GM18873 (cell line): Measurements from ENCODE around the gene ABCC1.
"Not testable (repeated sequence)": the region's sequence is repeated elsewhere in the genome, so short reads cannot be mapped to it uniquely, and the experiment has no call there.

Source experiments
- ATAC-seq: cut with Tn5 transposase; IDR thresholded peaks from one replicate; pipeline ENCODE4 v1.9.1; 2021; ENCODE audit warnings: mild to moderate bottlenecking, moderate library complexity, moderate number of reproducible peaks; ENCODE audit not compliant: unreplicated experiment, low FRiP score

The ABCC1 gene

DNA sequence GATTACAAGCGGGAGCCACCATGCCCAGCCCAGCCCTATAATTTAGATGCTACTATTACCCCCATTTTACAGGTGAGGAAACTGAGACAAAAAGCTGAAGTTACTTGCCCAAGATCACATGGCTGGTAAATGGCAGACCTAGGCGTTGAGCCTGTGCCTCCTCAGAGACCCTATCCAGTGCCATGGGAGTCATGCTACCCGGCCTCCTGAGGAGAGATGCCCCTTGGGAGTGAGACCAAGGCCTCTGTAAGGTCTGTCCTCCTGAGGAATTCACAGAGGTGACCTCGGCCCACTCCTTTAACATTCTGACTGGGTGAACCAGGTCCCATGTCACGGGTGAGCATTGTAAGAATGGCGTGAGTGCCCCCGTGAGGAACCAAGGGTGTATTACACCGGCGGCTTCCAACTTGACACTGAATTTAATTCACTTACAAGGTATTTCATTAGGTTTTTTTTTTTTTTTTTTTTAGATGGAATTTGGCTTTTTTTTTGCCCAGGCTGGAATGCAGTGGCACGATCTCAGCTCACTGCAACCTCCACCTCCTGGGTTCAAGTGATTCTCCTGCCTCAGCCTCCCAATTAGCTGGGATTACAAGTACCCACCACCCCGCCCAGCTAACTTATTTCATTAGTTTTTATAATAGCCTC, 178.2 kb downstream of the ABCC1 start:
- no peak for ATAC-seq

GRCh38 chr16:16131204-16131603, 181.8 kb downstream of the ABCC1 start:
- ATAC-seq: no peak

DNA sequence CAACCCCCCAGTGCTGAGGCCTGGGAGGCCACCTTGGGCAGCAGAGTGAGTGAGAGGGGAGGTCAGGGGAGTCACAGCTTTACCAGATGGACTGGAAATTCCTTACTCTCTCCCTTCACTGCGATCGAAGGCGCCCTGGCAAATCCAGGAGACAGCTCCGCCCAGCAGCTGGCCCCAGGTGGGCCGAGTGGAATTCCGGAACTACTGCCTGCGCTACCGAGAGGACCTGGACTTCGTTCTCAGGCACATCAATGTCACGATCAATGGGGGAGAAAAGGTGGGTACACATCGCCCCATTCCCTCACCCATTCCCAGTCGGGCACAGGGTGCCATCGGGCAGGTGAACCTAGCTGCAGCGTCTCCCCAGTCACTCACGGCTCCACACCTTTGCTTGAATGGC, 182.2 kb downstream of the ABCC1 start:
- no peak for ATAC-seq

DNA sequence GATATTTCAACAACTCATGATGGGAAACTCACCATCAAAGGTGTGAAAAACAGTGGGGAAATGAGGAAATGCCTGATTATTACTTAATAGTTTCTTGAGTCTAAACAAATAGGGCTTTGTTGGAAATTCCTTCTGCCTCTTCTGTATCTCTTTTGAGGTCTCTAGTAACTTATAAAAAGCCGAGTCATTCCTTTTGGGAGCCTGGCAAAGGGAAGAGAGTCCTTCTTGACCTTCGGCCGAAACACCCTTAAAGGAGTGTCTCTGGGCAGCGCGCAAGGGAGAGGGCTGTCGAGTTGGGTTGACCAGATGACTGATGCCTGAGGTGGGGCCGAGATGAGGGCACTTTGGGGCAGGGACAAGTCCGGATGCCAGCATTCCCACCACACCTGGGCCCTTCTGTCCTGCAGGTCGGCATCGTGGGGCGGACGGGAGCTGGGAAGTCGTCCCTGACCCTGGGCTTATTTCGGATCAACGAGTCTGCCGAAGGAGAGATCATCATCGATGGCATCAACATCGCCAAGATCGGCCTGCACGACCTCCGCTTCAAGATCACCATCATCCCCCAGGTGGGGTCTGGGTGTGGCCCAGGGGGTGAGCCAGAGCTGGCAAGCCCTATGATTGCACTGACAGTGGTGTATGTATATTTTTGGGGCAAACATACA, 184.7 kb downstream of the ABCC1 start:
- ATAC-seq: no peak

- ATAC-seq: no peak
These were observed 187.2 kb downstream of the ABCC1 start for GRCh38 chr16:16136588-16136987.

- ATAC-seq: no peak
These were observed 187.7 kb downstream of the ABCC1 start for GRCh38 chr16:16137110-16137509.

- ATAC-seq: no peak
These were observed 188.7 kb downstream of the ABCC1 start for GRCh38 chr16:16138034-16138635.

- no peak for ATAC-seq
These were observed 189.6 kb downstream of the ABCC1 start for GRCh38 chr16:16139061-16139460.

GRCh38 chr16:16139806-16140205, 190.4 kb downstream of the ABCC1 start:
- ATAC-seq: no peak

- no peak for ATAC-seq
These were observed 191.1 kb downstream of the ABCC1 start for GRCh38 chr16:16140537-16140936.

DNA sequence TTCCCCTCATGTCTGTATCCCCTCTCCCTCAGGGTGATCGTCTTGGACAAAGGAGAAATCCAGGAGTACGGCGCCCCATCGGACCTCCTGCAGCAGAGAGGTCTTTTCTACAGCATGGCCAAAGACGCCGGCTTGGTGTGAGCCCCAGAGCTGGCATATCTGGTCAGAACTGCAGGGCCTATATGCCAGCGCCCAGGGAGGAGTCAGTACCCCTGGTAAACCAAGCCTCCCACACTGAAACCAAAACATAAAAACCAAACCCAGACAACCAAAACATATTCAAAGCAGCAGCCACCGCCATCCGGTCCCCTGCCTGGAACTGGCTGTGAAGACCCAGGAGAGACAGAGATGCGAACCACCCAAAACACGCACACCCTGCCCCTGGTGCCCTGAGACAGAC, 191.7 kb downstream of the ABCC1 start:
- ATAC-seq: no peak

- ATAC-seq: no peak
These were observed 192.5 kb downstream of the ABCC1 start for GRCh38 chr16:16141784-16142396.

DNA sequence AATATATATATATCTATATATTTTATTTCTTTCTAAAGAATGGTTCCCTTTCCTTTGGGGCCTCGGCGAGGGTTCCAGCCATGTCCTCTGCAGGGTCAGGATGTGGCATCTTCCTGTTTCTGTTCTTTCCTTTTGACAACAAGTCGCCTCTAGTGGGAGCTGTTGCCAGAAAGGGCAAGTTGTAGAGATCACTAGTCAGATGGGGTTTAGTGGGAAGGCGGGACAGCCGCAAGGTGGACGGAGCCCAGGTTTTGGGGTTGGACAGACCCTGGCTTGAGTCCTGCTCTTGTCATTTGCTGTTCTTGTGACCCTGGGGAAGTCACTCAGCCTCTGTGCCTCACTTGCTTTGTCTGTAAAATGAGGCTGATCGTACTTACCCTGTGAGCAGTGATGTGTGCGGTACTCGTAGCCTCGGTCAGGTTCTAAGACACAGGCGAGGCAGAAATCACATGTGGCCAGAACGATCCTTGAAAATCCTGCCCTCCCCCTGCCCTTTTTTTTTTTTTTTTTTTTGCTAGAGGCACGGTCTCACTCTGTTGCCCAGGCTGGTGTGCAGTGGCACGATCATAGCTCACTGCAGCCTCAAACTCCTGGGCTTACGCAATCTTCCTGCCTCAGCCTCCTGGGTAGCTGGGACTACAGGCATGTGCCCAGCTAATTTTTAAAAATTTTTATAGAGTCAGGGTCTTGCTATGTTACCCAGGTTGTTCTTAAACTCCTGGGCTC, 193.8 kb downstream of the ABCC1 start:
- ATAC-seq: no peak

GRCh38 chr16:16143931-16144330, 194.5 kb downstream of the ABCC1 start:
- no peak for ATAC-seq

DNA sequence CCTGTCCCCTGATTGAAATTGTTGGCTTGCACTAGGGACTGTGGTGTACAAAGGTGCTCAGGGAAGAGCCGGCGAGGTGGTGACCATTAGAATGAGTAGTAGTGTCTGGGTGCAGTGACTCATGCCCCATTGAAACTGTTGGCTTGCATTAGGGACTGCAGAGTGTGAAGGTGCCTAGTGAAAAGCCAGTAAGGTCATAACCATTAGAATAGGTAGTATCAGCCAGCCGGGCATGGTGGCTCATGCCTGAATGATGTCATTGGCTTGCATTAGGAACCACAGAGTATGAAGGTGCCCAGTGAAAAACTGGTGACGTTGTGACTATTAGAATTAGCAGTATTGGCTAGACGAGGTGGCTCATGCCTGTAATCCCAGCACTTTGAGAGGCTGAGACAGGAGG, 195.0 kb downstream of the ABCC1 start:
- ATAC-seq: no peak

DNA sequence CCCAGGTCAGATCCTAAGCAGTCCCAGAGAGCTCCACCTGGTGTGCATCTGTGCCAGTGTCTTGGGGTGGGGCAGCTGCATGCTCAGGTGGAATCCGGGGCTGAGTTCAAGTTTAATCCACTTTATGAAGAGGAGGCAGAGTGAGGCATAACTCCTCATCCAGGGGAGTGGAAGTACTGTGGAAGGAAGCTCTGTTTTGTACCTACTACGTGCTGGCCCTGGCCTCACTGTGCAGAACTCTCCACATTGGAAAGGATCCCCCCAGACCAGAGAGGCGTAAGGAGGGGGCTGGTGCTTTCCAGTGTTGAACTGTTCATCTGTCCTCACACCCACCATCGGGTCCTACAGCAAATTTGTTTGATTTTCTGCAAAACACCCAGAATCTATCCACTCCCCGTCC, 195.9 kb downstream of the ABCC1 start:
- ATAC-seq: no peak

DNA sequence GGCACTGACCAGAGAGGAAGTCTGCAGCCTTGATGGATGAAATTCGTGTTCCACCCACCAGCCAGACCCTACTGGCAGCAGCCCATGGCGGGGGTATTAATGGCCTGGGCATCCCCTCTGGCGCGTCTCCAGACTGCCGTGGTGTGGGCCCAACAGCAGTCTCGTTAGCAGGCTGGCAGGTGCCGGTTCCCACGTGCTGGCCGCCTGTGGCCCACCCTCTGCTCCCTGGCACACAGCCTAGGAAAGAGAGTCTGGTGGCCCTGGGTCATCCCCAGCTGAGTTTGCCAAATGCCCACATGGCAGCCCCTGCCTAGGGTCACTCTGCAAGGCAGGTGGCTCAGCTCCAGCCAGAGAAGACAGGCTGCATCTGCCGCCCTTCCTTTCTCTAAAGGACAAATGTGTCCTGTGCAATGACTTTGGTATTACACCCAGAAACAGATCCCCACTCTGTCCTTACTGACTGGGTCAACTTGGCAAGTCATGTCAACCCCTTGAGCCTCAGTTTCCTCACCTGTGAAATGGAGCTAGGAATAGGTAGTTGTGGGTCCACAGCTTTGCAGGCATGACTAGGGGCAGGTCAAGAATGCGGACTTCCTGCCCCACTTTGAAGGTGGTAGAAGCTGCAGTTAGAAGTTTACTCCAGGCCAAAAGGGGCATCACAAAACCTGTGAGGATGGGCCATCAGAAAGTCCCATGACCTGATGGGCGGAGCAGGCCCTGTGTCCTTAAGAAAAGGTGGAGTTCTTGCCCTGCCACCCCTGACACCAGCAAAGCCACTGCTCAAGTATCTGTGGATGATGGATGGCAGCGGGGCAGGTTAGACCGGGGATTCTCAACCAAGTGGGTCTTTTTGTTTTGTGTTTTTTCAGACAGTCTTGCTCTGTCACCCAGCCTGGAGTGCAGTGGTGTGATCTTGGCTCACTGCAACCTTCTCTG, 197.2 kb downstream of the ABCC1 start:
- ATAC-seq: no peak

GRCh38 chr16:16147316-16147999, 198.0 kb downstream of the ABCC1 start:
- no peak for ATAC-seq

- ATAC-seq: not testable (repeated sequence)
These were observed 198.7 kb downstream of the ABCC1 start for GRCh38 chr16:16148000-16148599.
